Activated naive CD8-positive, alpha-beta T cell treated with anti-CD3 and anti-CD28 coated beads, Interleukin-2, amount 50 U/mL, for 16 hours (primary cell): ENCODE measurements around the gene ANAPC5.

Experiments used
- DNase-seq: peaks from one replicate; pipeline ENCODE4 v3.0.0-alpha.2; 2020; ENCODE audit warnings: low read depth, low spot score

ANAPC5 gene

DNA sequence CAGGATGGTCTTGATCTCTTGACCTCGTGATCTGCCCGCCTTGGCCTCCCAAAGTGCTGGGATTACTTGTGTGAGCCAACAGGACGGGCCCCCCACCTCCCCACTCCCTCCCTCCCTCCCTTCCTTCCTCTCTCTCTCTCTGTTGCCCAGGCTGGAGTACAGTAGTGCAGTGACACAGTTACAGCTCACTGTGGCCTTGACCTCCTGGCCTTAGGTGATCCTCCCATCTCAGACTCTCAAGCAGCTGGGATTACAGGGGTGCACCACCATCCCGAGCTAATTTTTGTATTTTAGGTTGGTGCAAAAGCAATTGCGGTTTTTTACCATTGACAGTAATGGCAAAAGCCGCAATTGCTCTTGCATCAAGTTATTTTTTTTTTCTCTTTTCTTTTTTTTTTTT, 19.2 kb upstream of the ANAPC5 start:
- no peak for DNase-seq

DNA sequence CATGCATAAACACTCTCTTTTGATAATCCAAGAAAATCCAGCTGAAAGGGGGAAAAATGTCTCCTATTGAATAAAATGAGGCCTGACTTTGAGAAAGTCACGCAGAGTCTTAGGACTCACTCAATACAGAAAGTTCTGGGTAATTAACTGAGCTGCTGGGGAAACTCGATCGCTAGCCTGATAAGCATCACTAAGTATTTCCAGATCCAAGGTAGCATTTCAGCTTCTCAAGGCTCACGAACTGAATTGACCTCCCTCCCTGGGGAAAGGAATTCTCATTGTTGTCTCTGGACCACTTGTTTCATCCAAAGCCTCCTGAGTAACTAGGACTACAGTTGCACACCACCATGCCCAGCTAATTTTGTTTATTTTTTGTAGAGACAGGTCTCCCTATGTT, 13.8 kb upstream of the ANAPC5 start:
- no peak for DNase-seq

DNA sequence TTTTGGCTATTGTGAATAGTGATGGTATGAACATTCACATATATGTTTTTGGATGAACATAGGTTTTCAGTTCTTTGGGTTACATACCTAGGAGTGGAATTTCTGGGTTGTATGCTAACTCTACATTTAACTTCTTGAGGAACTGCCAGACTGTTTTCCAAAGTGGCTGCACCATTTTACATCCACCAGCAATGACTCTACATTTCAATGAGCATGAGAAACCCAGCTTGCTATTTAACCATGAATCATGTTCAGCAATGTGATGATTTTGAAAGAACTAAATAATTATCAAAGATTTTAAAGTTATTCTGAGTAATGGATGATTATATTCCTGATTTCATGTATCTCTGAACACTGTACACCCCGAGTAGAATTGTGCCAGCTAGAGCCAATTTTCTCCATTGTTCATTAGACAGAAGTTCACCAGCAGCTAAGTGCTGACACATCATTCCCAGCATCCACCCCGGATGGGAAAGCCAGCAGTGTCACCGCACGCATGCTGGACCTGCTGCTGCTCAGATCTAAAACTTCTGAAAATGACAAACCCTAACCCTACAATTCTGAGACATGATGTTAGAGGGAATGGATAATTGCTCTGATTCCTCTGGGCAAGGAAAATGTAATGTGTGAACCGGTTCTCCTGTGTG, 13.3 kb upstream of the ANAPC5 start:
- DNase-seq, result no peak

- no peak for DNase-seq
Observed at GRCh38 chr12:121364683-121365121, 12.5 kb upstream of the ANAPC5 start.

DNA sequence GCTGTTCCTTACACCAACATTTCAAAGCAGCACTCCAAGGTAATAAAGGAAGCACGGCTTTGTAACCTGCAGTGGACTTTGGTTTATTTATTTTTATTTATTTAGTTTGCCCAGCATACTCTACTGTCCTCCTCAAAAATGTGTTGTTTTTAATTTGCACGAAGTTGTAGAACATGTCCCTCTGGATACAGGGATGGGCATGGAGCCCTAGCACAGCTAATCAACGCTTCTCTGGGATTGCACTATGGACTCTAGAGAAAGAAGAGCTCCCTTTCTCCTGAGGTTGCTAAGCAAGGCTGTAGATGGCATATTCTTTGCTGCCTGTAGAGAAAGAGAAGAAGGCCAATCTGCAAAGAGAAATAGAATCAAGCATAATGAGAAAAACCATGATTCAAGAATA, 5.9 kb upstream of the ANAPC5 start:
- no peak for DNase-seq

DNA sequence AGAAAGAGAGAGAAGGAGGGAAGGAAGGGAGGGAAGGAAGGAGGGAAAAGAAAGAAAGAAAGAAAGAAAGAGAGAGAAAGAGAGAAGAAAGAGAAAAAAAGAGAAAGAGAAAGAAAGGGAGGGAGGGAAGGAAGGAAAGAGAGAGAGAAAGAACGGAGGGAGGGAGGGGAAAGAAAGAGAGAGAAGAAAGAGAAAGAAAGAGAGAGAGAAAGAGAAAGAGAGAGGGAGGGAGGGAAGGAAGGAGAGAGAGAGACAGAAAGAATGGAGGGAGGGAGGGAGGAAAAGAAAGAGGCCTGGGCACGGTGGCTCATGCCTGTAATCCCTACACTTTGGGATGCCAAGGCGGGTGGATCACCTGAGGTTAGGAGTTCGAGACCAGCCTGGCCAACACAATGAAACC, 5.1 kb upstream of the ANAPC5 start:
- no peak for DNase-seq

DNA sequence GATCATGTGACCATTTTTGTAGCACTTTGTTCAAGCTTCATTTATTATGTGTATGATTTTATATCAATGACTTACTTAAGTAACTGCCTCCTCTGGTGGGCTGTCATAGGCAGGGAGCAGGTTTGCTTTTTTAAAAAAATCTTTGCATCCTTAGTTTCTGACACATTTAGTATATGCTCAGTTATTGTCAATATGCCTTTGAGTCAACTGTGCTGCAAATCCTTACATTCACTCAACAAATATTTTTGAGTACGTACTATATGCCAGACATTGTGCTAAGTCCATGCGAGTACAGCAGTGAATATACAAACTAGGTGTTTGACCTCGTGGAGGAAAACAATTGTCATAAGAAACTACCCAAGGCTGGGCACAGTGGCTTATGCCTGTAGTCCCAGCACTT, 4.4 kb upstream of the ANAPC5 start:
- DNase-seq, result no peak

DNA sequence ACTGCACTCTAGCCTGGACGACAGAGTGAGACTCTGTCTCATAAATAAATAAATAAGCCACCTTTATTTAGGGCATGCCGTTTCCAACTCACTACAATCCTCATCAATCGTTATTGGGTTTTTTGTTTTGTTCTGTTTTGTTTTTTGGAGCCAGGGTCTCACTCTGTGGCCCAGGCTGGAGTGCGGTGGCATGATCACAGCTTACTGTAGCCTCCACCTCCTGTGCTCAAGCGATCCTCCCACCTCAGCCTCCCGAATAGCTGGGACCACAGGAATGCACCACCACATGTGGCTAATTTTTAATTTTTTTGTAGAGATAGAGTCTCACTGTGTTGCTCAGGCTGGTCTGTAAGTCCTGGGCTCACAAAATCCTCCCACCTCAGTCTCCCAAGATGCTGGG, 3.6 kb upstream of the ANAPC5 start:
- no peak for DNase-seq

GRCh38 chr12:121352682-121353018, 439 bp upstream of the ANAPC5 start:
- DNase-seq, result no peak

DNA sequence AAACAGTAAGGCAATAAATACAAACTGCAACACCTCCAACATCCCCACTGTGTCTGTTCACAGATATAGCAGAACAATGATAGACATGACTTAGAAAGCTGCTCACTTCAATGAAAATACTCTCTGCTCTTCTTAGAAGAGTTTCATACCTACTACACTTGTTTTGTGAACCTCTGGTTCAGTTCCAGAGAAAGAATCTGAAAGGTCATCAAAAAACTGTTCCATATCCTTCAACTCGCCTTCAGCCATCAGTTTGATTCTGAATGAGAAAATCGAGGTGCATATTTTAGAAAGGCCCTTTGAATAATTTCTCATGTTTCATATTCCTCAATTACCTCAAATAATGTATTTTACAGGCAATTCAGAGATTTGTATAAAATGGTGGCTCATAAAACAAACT, 5.5 kb downstream of the ANAPC5 start:
- no peak for DNase-seq

DNA sequence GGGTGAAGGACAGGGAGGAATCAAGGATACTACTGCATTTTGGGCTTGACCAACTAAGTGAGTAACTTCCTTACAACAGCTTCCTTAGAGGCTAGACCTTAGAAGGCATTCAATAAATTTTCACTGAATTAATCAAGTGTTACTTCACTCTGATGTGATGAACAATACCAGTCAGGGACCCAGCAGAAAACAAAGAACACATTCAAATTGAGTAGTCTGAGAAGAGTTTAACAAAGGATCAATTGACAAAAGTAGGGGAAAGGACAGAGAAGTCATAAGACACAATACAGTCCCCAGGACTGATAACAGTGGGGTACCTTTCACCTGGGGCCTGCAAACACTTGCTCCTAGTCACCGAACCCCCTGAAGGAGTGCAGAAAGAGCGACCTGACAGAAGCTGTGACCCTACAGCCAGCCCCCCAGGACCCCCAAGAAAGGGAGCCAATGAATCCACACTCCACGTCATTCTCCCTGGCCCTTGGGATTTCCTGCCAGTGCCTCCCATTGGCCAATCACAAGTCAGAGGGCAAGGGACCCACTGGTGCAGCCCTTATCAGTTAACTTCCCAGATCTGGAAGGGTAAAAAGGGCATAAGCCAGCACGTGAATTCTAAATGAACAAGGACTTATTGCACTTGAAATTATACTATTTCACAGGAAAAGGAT, 6.9 kb downstream of the ANAPC5 start:
- DNase-seq, result no peak

- DNase-seq, result no peak
Observed at GRCh38 chr12:121344506-121344905, 7.7 kb downstream of the ANAPC5 start.

GRCh38 chr12:121337416-121337815, 14.8 kb downstream of the ANAPC5 start:
- no peak for DNase-seq

DNA sequence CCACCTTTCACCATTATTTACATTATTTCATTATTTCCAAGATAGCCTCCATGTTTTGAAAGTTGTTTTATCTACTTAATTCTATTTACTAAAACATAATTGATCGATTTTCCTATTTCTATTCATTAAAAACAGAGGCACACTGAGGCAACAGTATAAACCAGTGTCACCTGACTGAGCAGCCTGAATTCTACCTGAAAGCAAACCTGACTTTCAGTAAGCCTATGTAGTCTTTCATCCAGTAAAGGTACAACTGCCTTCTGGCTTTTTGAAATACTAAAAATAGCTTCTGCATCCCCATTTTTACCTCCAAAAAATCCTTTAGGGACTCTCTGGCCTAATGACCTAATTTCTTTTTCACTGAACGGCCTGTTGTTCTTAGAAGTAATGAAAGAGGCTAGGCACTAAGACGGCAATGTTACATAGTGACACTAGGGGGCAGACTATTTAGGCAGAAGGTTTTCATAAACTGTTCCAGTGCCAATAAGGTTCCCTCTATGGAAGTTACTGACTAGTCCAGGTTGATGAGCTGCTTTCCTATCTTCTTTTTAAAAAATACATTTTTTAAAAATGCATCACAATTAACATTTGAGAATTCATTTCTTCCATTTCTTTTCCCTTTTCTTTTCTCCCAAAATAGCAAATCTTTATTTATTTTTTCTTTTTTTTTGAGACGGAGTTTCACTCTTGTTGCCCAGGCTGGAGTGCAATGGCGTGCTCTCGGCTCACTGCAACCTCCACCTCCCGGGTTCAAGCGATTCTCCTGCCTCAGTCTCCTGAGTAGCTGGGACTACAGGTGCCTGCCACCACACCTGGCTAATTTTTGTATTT, 17.5 kb downstream of the ANAPC5 start:
- DNase-seq, result no peak

- DNase-seq, result no peak
Observed at GRCh38 chr12:121333747-121334146, 18.5 kb downstream of the ANAPC5 start.

GRCh38 chr12:121331248-121331647, 21.0 kb downstream of the ANAPC5 start:
- no peak for DNase-seq

- no peak for DNase-seq
Observed at GRCh38 chr12:121330692-121331091, 21.5 kb downstream of the ANAPC5 start.

DNA sequence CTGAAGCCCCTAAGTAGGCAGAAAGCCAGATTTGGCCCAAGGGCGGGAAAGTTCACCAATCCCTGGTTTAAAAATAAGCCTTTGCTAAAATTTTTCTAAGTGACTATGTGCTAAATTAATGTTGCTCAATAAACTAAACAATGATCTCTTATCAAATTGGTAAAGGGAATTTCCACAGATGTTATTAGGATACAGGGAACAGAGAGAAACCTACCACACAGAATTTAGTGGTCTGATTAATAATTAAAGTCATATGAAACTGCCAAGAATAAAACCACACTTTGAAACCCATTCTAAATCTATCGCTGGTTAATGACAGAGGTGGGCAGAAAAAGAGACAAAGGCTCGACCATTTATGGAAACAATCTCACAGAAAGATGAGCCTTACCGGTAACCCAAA, 22.0 kb downstream of the ANAPC5 start:
- DNase-seq, result no peak

- no peak for DNase-seq
Observed at GRCh38 chr12:121328620-121329019, 23.6 kb downstream of the ANAPC5 start.

- DNase-seq, result no peak
Observed at GRCh38 chr12:121326996-121327674, 25.1 kb downstream of the ANAPC5 start.

DNA sequence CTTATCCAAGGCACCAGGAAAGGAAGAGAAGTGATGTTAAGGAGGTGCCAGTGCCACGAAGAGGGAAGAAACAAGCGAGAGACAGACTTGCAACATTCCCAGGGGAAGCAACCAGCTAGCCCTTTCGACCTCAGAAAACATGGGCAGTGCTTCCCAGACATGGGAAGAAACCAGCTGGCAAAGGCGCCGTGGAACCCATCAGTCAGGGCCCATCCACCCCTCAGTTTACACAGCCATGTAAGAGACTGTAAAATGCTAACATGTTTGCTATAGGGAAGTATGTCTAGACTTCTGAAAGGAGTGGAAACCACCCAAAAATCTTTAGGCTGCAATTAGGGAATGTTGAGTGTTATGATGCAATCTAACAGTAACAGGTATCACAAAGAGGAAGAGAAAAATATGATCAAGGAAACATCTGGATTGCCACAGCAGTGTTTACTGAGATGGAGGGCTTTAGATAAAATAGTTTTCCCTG, 26.3 kb downstream of the ANAPC5 start:
- DNase-seq, result no peak

GRCh38 chr12:121323908-121324307, 28.3 kb downstream of the ANAPC5 start:
- DNase-seq, result no peak
